A549 treated with AZD9567 at 1 μM for 4 hours (cell line): Measurements from ENCODE around the gene RBP5. TPM values are rescaled to one million over a fixed set of nuclear protein-coding genes. Genes with fewer than 3 reads are reported as not detected.

ENCODE experiments used
- total RNA-seq: library from RNA; stranded (reverse); fragments of 200-300 nt; extraction: Qiagen RNA extraction; gene quantifications from 5 replicates; pipeline ENCODE4 v1.2.3, GENCODE V29; 2022; ENCODE audit not compliant: insufficient read depth

The RBP5 gene
- total RNA-seq, result not detected in 5 replicates

GRCh38 chr12:7128681-7129286 is at the start of gene RBP5:
RBP5 (minus strand) TSS chr12:7128889; CDS start chr12:7128775, 114 bp downstream.

DNA sequence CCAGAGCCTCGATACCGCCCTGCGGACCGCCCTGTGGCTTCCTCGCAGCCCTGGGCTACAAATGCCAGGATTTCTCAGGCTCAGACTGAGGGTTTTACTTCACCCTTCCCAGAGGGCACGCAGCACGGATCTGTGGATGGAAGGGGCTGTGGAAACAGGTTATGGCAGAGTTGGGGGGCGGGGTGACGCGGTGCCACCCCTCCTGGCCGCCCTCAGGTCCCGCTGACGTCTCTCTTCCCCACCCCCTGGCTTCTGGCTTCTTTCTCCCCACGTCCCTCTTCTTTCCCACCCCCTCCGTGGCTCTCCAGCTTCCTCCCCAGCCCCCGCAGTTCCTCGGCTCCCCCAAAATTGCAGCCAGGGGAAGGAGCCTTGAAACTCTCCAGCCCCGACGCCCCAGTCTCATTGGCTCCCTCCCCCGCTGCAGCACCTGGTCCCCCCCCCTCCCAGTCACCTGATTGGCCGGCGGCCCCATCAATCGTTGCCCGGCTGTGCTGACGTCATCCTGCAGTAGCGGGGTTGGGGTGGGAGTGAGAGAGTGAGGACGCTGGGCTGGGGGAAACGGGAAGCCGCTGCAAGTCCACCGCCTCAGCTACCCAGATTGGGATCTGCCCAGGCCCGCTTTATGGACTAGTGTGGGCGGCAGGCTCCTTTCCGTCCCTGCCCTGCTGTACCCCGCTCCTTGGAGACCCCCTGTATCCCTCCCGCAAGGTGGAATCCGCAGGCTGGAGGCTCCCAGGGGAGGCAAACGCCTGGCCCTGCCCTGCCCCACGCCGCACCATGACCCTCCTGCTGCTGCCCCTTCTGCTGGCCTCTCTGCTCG is 1.4 kb upstream of the RBP5 start, which contains the start of gene CLSTN3:
Gene CLSTN3, plus strand, starts transcription at position 500 of the 820 bp plus-strand sequence. Its CDS starts 278 bp downstream, at position 778.

GRCh38 chr12:7108796-7109571 is 19.7 kb downstream of the RBP5 start, which contains the start of gene C1RL:
C1RL (minus strand) TSS chr12:7109214; CDS start chr12:7109180, 34 bp downstream.

GRCh38 chr12:7092229-7092985 is 36.3 kb downstream of the RBP5 start, which contains the start of gene C1R:
C1R (minus strand) TSS chr12:7092445; CDS start chr12:7092388, 57 bp downstream.

Other genes with a start within 250 kb of the RBP5 start
- 15.3 to 19.8 TPM (median 16.2 TPM) in 5 replicates for gene LRRC23, start 224.1 kb downstream of the RBP5 start, total RNA-seq
- gene ENO2, start 214.3 kb downstream of the RBP5 start, total RNA-seq, result 30.6 to 40.9 TPM (median 38.3 TPM) in 5 replicates
- gene ATN1, start 200.9 kb downstream of the RBP5 start, total RNA-seq, result 47.5 to 69.4 TPM (median 68.1 TPM) in 5 replicates
- not detected in 5 replicates for gene RNU7-1, start 185.1 kb downstream of the RBP5 start, total RNA-seq
- 259 to 307 TPM (median 297 TPM) in 5 replicates for gene C12orf57, start 184.9 kb downstream of the RBP5 start, total RNA-seq
- gene PTPN6, start 177.5 kb downstream of the RBP5 start, total RNA-seq, result 10.5 to 25.7 TPM (median 11.5 TPM) in 5 replicates
- gene PHB2, start 158.2 kb downstream of the RBP5 start, total RNA-seq, result 290 to 340 TPM (median 329 TPM) in 5 replicates
- gene EMG1, start 158.0 kb downstream of the RBP5 start, total RNA-seq, result 53.4 to 60.9 TPM (median 56.4 TPM) in 5 replicates
- gene LPCAT3, start 110.4 kb downstream of the RBP5 start, total RNA-seq, result 27.5 to 38.6 TPM (median 29.5 TPM) in 5 replicates
- 39.1 to 53.4 TPM (median 42.2 TPM) in 5 replicates for gene C1S, start 68.2 kb downstream of the RBP5 start, total RNA-seq
- gene C1R, start 36.4 kb downstream of the RBP5 start, total RNA-seq, result 26.0 to 42.6 TPM (median 27.5 TPM) in 5 replicates
- gene C1RL, start 19.7 kb downstream of the RBP5 start, total RNA-seq, result 10.8 to 17.2 TPM (median 13.2 TPM) in 5 replicates
- gene CLSTN3, start 1.5 kb upstream of the RBP5 start, total RNA-seq, result 13.4 to 19.7 TPM (median 15.2 TPM) in 5 replicates
- gene PEX5, start 60.8 kb upstream of the RBP5 start, total RNA-seq, result 26.5 to 31.2 TPM (median 30.5 TPM) in 5 replicates
- not detected in 5 replicates for gene ACSM4, start 175.2 kb upstream of the RBP5 start, total RNA-seq